AML-193 (cell line): Measurements from ENCODE around the gene LRP10.

Experiments used
- DNase-seq, 2 experiments: peaks; one replicate each; lab custom pipeline; 2025; lab: John Stamatoyannopoulos, UW

LRP10 gene

DNA sequence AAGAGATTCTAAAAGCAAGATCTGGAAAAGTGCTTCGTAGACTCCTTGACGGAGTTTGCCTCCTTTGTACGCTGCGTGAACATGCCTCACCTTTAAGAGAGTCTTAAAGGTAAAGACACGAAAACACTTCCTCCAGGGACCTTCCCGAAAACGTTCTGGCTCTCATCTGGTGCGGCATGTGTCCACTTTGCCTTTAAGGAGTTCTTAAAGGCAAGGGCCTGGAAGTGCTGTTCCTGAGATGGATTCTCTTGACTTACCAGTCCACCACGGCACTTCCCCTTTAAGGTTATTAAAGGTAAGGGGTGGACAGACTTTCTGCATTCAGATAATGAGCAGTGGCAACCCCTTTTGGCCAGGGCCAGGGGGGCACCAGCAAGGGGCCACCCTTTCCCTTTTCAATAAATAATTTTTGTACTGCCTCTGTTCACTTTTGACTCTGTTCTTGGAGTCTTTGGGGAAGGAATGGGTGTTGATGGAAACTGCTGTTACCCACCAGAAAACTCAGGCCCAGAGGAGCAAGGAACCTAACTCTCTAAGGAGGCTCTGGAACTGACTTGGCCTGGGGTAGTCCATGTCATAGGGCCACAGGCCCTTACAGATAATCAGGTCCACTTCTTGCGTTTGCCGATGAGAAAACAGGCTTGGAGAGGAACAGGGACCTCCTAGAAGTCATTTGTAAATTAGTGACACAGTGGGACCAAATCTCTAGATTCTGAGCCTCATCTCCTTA, 15.9 kb downstream of the LRP10 start:
- no peak for DNase-seq

DNA sequence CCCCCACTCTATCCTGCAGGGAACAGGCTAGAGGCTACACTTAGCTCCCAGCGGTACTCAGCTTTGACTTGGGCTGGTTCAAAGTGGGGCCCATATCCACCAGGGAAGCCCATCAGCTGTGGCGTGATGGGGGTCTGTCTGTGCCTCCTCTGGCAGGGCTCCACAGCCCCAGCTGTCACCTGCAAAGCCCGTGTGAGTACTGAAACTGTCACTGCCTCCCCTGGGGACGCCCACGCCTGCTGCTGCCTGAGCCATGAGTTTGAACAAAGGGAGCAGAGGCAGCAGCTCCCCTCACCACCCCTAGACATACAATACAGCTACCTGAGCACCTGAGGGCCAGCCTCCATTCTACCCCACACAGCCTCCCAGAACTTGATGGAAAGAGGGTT, 16.4 kb downstream of the LRP10 start:
- DNase-seq: no peak

DNA sequence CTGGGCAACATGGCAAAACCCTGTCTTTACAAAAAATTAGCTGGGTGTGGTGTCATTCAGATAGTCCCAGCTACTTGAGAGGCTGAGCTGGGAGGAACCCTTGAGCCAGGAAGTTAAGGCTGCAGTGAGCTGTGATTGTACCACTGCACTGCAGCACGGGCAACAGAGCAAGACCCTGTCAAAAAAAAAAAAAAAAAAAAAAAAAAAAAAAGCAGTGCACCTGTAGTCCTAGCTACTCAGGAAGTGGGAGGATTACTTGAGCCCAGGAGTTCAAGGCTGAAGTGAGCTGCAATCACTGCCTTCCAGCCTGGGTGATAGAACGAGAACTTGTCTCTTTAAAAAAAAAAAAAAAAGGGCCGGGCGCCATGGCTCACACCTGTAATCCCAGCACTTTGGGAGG, 17.1 kb downstream of the LRP10 start:
- no peak for DNase-seq

DNA sequence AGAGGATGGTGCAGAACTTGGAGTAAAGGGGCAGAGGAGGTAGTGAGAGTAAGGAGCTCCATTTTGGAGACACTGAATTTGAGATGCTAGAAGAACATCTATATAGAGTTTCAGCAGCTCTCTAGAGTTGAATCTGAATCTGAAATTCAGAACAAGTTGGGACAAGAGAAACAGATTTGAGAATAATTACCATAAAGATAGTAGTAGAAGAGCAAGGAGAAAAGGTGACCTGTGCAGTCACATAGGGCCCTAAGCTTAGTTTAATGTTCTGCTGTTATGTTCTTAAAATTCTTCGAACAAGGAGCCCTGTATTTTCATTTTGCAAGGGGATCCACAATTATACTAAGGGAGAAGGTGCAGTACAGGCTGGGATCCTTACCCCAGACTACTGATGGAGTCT, 18.9 kb downstream of the LRP10 start:
- DNase-seq: no peak

DNA sequence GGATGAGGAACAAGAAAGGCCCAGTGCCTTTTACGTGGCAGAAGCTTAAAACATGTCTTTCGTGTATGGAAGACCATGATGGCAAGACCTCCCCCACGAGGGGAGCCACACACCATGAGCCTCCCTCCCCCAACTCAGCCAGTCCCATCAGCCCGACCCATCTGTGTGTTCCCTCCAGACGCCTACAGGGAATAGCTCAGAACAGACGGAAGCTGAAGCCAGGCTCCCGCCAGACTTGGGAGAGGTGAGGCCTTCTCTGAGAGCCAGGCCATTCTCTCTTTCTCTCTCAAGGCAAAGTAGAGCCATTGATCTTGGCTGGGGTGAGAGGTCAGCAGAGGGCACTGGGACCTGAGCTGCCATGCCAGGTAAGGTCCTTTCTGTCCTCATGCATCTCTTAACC, 20.9 kb downstream of the LRP10 start:
- DNase-seq: no peak

DNA sequence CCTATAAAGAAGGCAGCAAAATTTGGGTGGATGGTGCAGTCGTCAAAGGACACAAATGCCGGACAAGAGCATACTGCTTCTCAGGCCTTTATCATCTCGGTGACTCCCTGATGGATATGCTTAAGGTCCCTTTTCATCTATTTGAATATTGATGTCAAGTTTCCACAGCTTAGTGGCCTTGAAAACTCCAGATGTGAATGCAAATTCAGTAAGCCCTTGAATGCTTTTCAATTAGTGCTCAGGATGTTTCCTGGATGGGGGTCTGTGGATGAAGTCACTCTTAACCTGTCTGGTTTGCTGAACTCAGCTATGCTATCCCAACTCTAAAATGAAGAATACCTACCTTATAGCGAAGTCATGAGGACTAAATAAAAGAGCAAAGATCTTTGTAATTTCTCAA, 22.2 kb downstream of the LRP10 start:
- DNase-seq: no peak

DNA sequence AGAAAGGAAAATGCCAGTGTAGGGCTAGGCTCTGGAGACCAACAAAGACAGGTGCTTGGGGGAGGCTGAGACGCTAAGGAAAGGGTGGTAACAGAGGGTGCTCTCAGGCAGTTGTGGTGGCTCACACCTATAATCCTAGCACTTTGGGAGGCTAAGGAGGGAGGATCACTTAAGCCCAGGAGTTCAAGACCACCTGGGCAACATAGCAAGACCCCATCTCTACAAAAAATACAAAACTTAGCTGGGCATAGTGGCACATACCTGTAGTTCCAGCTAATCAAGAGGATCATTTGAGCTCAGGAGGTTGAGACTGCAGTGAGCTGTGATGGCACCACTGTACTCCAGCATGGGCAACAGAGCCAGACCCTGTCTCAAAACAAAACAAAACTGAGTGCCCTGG, 23.9 kb downstream of the LRP10 start:
- DNase-seq: no peak

DNA sequence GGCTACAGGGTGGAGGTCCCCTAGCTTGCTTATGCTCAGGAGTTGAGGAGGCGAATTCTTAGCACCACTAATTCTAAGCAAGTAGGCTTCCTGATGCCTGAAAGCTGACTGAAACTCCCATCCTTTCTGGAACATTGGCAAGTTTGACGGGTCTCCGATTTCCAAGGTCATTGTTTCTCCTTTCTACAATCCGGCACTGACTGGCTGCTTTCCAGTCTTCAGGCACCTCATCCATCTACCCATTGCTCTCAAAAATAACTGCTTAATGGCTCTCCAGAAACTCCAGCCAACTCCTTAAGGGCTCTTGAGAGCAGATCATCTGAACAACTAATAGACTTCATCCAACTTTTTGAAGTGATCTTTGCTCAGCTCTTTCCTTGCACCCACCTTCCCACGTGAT, 24.8 kb downstream of the LRP10 start:
- DNase-seq: no peak

DNA sequence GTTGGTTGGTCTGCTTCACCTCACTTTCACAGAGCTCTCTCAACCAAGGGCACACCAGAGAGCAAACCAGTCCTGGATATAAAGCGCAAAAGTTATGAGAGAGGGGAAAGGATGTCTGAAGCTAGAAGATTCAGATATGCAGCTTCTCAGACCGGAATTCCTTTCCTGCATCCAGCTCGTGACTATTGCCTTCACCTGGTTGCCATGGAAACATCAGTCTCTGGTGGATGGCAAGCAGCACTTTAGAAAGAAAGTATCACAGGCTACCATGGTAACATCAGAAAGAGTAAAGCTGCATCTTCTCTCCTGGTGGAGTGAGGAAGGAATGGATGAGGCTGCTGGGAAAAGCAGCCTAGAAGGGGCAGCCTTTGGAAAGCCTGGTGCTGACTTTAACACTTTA, 25.2 kb downstream of the LRP10 start:
- no peak for DNase-seq

DNA sequence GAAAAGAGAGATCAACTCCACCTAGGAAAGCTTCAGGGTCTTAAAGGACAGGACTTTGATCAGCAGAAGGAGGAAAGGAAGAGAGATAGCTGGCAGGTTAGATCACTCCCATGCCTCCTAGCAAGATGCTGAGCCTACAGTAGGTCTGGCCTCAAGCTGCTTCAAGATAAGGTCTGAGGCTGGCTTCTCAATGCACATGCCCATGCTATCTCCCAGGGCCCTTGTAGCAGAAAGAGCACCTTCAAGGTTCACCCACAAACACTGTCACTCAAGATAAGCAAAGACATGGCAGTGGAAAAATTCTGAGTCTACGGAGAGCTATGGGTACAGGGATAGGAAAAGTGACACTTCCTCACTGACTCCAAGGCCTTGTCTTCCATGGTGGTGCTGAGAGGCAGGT, 25.8 kb downstream of the LRP10 start:
- DNase-seq: no peak

DNA sequence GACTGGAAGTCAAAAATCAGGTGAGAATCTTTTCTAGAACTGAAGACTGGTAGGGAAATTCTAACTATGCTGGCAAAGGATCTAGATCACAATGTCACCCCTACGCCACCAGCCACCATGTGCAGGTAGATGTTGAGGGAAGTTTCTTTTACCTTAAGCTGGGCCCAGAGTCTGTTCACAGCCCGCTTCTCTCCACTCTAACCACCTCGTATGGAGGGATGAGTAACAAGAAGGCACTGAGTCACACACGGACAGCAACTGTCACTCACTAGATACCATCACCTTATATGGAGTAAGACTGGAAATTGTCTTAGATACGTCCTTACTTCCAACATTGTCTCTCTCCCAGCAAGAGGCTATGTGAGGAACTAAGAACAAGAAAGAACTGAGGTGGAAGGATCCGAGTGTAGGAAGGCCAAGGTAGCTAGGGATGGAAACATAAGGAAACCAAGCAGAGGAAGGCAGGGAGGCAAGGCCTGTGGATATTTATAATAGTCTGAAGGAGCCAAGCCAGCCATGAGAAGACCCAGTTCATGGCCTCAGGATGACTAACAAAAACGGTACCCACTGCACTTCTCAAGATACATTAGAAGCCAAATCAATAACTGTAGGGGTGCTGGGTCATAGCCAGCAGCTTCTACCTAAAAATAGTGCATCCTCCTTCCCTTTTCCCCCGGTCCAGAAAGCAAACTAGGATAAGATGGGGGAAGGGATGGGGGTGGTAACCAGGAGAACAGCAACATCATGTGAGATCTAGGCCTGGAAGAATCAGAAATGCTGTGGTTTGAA, 27.0 kb downstream of the LRP10 start:
- DNase-seq: no peak

DNA sequence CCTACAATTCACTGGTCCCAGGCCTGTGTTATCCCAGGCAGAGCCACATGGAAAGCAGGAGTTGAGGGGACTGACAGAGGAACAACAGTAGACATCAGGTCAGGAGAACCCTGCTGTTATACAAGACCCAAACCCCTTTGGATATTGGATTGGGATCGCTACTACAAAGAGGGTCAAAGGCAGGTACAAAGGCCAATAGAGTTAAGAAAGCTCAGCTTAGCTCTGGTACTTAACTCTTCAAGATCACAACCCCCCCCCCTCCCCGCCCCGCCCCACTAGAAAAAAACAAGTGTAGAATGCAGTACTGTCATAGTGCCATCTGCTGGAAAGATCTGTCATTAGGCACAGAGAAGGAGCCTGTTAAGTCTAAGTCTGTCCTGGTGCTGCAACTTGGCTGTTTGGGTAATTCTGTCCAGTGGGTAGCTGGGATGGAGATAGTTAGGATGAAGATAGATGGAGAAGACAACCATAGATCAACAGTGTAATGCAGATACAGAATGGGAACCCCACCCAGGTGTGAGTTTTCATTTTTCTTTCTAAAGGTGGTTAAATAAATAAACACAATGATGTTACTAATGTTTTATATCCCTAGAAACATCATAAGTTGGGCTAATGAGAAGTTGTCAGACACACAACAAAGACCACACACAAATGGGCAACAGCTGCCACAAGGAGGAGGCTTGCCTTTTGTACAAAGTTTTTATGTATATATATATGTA, 28.7 kb downstream of the LRP10 start:
- peak; percentile 73 to 78 for DNase-seq

DNA sequence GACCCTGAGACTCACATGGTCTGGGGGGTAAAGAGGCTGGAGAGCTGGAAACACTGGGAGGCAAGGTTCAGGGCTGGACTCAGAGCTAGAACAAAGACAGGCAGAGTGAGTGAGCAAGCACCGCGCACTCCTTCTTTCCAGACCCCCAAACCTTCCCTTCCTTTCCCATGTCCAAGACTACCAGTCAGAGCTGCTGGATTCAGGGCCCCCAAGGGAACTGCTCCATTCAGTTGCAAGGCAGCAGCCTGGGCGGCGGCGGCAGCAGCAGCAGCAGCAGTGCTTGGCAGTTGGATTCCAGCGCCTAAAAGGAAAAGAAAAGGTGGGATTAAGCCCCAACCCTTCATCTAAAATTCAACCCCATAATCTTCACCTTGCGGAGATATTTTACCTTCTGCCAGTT, 30.3 kb downstream of the LRP10 start:
- no peak for DNase-seq

DNA sequence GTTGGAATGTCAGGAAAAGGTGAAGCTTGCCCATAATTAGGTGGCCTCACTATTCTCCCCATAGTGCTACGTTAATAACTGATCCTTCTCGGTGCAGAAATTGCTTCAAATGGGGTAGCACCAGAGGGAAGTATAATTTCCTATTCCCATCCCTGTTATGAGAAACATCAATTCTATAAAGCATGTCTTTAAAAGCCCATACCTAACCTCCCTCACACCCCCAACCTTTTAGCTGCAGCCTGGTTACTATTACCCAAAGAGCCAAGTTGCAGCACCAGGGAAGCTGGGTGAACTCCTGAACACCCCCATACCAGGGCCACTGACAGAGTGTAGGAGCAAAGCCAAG, 32.2 kb downstream of the LRP10 start:
- no peak for DNase-seq

DNA sequence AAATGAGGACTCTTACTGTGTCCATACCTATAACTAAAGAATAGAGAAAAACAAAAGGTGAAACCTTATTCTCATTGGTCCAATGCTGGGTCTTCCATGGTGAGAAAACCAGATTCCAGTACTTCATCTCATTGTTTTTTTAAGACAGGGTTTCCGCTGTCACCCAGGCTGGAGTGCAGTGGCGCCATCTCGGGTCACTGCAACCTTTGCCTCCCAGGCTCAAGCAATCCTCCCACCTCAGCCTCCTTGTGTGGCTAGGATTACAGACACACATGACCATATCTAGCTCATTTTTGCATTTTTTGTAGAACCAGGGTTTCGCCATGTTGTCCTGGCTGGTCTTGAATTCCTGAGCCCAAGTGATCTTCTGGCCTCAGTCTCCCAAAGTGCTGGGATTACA, 34.1 kb downstream of the LRP10 start:
- DNase-seq: no peak

DNA sequence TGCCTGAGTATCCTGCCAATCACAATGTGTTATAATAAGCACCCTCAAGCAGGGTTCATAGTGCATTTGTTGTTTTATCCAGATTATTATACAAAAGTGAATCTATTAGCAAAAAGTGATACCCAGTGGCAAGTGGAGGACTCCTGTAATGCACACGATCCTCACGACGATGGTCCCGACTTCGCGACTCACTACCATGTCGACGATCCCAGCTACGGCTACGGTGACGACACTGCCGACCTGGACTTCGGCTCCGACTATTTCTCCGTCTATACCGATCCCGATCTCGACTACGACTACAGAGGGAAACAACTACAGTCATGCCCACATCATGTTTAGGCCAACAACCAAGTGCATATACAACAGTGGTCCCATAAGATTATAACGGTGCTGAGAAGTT, 34.5 kb downstream of the LRP10 start:
- DNase-seq: no peak

DNA sequence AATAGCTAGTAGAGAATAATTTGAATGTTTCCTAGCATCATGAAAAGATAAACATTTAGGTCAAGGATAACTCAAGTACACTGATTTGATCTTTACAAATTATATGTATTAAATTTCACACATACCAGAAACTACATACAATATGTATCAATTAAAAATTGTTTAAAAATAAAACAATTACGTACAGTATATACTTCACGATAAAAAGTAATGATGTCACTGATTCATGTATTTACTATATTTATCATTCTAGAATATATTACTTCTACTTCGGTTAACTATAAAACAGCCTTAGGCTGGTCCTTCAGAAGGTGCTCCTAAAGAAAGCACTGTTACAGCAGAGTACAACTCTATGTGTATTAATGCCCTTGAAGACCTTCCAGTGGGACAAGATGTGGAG, 35.9 kb downstream of the LRP10 start:
- DNase-seq: no peak

DNA sequence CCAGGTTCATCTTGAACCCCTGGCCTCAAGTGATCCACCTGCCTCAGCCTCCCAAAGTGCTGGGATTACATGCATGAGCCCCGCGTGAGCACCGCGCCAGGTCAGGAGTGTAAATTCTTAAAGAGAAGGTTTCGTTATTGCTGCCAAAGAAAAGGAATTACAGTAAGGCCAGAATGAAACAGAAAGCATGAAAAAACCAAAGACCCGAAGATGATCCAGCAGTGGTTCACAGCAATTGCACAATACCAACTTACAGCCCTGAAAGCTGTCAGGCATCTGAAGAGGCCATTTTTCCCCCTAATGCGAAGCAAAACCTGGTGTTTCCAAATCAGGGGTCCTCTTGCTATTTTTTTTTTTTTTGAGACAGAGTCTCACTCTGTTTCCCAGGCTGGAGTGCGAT, 37.1 kb downstream of the LRP10 start:
- no peak for DNase-seq

DNA sequence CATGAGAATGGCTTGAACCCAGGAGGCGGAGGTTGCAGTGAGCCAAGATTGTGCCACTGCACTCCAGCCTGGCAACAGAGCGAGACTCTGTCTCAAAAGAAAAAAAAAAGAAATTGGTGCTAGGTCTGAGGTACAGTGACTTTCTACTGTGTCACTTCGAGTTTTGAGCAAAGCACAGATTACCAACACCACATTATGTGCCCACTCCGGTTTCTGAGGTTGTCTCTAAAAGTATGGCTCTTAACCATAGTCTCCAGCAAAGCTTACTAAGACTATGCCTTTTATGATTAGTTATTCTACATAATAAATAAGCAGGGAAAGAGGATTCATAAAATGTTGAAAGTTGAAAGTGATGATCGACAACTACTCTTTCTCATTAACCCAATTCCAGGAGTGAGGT, 39.4 kb downstream of the LRP10 start:
- DNase-seq: no peak

DNA sequence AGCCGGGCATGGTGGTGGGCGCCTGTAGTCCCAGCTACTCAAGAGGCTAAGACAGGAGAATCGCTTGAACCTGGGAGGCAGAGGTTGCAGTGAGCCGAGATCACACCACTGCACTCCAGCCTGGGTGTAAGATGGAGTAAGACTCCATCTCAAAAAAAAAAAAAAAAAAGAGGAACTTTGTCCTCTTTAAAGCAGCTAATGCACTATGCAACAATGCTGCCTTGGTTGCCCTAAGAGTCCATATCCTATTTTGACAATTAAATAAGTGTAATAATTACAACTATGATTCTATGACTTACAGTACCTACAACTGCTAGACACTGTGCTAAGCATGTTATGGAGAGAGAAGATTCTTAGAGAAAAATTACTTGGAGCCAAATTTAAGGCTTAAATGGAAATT, 43.3 kb downstream of the LRP10 start:
- peak in 1 of 2 experiments; percentile 36 for DNase-seq

DNA sequence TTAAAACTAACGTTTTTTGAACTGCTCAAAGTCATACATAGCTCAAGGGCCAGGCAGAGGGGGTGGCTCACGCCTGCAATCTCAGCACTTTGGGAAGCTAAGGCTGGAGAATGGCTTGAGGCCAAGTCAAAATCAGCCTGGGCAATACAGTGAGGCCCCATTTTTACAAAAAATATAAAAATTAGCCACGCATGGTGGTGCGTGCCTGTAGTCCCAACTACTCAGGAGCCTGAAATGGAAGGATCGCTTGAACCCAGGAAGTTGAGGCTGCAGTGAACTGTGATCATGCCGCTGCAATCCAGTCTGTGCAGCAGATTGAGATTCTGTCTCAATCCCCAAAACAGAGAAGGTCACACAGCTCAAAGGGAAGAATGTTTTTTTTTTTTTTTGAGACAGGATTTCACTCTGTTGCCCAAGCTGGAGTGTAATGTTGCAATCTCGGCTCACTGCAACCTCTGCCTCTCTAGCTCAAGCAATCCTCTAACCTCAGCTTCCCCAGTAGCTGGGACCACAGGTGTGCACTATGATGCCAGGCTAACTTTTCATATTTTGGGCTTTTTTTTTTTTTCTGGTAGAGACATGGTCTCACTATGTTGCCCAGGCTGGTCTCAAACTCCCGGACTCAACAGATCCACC, 44.5 kb downstream of the LRP10 start:
- peak; percentile 83 to 84 for DNase-seq

DNA sequence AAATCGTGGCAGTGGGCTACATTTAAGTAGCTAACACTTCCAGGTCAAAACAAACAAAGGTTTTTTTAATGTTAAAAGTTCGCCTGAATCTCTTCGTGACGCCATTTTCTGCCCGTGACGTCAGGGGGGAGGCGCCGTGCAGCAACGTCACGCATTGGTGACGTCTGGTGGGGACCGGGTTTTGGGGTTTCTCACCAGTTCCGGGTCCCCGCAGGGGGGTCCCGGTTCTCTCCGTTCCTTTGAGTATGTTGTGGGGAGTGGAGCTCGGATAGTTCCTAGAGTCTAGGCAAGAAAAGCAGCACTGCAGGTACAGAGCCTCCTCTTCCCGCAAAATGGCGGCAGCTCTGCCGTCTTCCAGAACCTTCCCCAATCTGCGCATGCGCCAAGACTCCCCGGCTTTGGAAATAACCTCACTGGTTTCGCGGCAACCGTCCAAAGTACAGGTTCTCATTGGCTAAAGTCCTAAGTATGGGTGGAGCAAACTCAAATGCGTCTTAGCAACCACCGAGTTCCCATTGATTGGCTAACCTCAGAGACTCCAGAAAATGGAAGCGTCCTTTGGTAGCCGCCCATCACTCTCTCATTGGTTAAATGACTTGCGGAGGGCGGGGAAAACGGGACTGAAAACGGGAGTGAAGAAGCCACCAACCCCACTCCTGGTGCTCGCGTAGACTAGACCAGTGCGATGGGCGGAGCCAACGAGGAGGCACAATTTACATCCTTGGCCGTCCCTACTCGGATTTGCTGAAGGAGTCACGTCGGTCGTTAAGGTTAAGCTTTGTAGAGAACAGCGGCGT, 47.5 kb downstream of the LRP10 start, which contains the start of gene RBM23:
Gene RBM23, minus strand, starts transcription at position 346 of the 797 bp plus-strand sequence.
- DNase-seq: peak; percentile 100
